ENCODE data around the gene JSRP1. TPM values are rescaled to one million over a fixed set of nuclear protein-coding genes. Genes with fewer than 3 reads are reported as not detected.

Gene JSRP1
- total and polyA plus RNA-seq, 10 of the 15 experiments (the other 5 are each of a cell fraction or from before 2014, with no cell fraction given): 0.41 to 0.91 (median 0.49) TPM; not detected in 7

DNA sequence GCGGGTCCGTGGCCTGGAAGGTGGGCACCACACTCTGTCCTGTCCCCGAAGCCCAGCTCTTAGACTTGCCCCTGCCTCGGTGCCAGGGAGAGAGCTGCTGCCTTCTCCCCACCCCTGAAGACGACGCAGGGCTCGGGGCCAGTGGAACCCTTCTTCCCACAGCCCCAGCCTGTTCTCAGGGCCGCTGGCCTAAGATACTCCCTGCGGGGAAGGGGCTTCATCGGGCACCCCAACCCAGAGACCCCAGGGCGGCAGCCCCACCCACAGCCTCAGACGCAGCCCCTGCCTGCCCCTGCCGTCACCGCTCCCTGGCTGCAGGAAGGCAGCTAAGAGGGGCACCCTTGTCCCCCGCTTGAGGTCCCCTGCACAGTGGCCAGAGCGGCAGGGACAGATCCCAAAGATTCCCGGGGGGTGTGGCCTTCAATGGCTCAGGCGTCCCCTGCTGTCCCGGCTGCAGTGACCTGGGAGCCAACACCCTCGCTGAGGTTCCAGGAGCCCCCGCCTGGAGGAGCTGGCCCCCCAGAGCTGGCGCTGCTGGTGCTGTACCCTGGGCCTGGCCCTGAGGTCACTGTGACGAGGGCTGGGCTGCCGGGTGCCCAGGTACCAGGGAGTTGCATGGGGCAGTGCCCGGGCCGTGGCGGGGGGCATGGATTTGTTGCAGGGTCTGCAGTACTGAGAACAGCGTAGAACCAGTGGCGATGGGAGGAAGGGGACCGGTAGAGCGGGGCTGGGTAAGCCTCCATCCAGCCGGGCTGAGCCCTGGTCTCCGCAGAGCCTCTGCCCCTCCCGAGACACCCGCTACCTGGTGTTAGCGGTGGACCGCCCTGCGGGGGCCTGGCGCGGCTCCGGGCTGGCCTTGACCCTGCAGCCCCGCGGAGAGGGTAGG lies 6.1 kb downstream of the JSRP1 start:
- RAD21 ChIA-PET (ENCODE audit: unreplicated experiment): interaction anchor here (1.3 kb wide), 1 partner anchor 14 kb away, joined by 4 read pairs; no protein-coding TSS in a partner anchor
- ATAC-seq (peak; percentile 10), DNase-seq (ENCODE audit: low read depth, low spot score) (no peak), FAIRE-seq (no peak)
- peak; percentile 33 for TF ChIP-seq POLR2A (IDR thresholded peaks at IDR 0.05; ENCODE audit: low read depth, low read length)
- TF ChIP-seq, protein P1, sequence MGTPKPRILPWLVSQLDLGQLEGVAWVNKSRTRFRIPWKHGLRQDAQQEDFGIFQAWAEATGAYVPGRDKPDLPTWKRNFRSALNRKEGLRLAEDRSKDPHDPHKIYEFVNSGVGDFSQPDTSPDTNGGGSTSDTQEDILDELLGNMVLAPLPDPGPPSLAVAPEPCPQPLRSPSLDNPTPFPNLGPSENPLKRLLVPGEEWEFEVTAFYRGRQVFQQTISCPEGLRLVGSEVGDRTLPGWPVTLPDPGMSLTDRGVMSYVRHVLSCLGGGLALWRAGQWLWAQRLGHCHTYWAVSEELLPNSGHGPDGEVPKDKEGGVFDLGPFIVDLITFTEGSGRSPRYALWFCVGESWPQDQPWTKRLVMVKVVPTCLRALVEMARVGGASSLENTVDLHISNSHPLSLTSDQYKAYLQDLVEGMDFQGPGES (IDR thresholded peaks at IDR 0.05): no peak
- TF ChIP-seq PML (IDR thresholded peaks at IDR 0.05; ENCODE audit: low read length): peak; percentile 44; the same call in 1 of the 2 replicates
- TF ChIP-seq, protein P2, sequence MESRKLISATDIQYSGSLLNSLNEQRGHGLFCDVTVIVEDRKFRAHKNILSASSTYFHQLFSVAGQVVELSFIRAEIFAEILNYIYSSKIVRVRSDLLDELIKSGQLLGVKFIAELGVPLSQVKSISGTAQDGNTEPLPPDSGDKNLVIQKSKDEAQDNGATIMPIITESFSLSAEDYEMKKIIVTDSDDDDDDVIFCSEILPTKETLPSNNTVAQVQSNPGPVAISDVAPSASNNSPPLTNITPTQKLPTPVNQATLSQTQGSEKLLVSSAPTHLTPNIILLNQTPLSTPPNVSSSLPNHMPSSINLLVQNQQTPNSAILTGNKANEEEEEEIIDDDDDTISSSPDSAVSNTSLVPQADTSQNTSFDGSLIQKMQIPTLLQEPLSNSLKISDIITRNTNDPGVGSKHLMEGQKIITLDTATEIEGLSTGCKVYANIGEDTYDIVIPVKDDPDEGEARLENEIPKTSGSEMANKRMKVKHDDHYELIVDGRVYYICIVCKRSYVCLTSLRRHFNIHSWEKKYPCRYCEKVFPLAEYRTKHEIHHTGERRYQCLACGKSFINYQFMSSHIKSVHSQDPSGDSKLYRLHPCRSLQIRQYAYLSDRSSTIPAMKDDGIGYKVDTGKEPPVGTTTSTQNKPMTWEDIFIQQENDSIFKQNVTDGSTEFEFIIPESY (IDR thresholded peaks at IDR 0.05): 0 out of 2 replicates have a peak, but pooled peaks have one; percentile 16
- TF ChIP-seq FOXK2 (IDR thresholded peaks at IDR 0.05): no peak
- TF ChIP-seq POLR2AphosphoS2 (IDR thresholded peaks at IDR 0.05; ENCODE audit: low read depth, low read length): peak; percentile 8; the same call in 1 of the 2 replicates
- CTCF ChIA-PET: interaction anchor here (0.8 kb wide), 1 partner anchor 10 kb away, joined by 3 read pairs; no protein-coding TSS in a partner anchor
- no peaks in the 10 kb centered on the region; the same call in 1 of the 2 replicates for H4K20me1 ChIP-seq (ENCODE audit: control insufficient read depth, insufficient read depth)
- H3K27me3 ChIP-seq (replicated peaks in 1 of 2; ENCODE audit: control insufficient read depth in 2 of 2, insufficient read depth in 2 of 2, low read length in 1 of 2): peaks cover 14 to 19% of the 10 kb centered on the region in 2 experiments; a peak in 3 of 4 replicates
- in situ Hi-C loops (cut with MboI) (no loop called here), intact Hi-C loops (cut with micrococcal nuclease; ENCODE audit: unreplicated experiment) (no loop called here)
- H3K9me3 ChIP-seq (replicated peaks; ENCODE audit: control insufficient read depth, insufficient read depth, low read length): no peaks in the 10 kb centered on the region; the same call in 2 of the 3 replicates
- SMC1A ChIA-PET (ENCODE audit: uncharacterized antibody, unreplicated experiment): no interaction called here
- no peaks in the 10 kb centered on the region; the same call in 1 of the 2 replicates for H3K4me1 ChIP-seq (ENCODE audit: control insufficient read depth, insufficient read depth, low read length)
- WGBS (ENCODE audit: insufficient coverage, insufficient replicate concordance, low lambda C conversion rate, missing lambda C conversion rate): 46% methylated on average over 42 of the region's 43 CpGs
- H3K4me3 ChIP-seq: no peak overlapping the region
- H3K27ac ChIP-seq (ENCODE audit: control insufficient read depth, insufficient read depth): no peak overlapping the region
- no peaks in the 10 kb centered on the region for H3K79me2 ChIP-seq (ENCODE audit: control insufficient read depth, insufficient read depth, low read length)
- POLR2A ChIA-PET: no interaction called here
- no peak overlapping the region for H3K4me2 ChIP-seq (ENCODE audit: control insufficient read depth, insufficient read depth)
- peaks cover 0 to 32% of the 10 kb centered on the region in 2 experiments; a peak in 2 of 4 replicates for H3K36me3 ChIP-seq (ENCODE audit: control insufficient read depth in 2 of 2, insufficient read depth in 2 of 2, low read length in 1 of 2)
- H3K9ac ChIP-seq (ENCODE audit: control insufficient read depth, insufficient read depth, low read length): no peak overlapping the region
- BruUV-seq (replicated peaks): no TSS peak
- H2AFZ ChIP-seq (ENCODE audit: control insufficient read depth, low read depth, low read length): no peak overlapping the region

Data from GM12878 (cell line).